SK-N-SH (cell line): ENCODE results near the gene TMEM243. TPM values are rescaled to one million over a fixed set of nuclear protein-coding genes. Genes with fewer than 3 reads are reported as not detected.

Source experiments
- CTCF ChIA-PET: fragments of 300-600, 350-600 bp; formaldehyde crosslinking; extraction: SDS; loops from one replicate; lab custom pipeline; 2021; lab: Yijun Ruan, JAX
- POLR2A ChIA-PET: fragments of 350-600 bp; sonication (Branson Sonifier 250); formaldehyde crosslinking; extraction: SDS; loops from one replicate; lab custom pipeline; 2020; ENCODE audit warnings: antibody characterized with exemption, inconsistent platforms; lab: Yijun Ruan, JAX
- DNase-seq: peaks from one replicate; pipeline ENCODE4 v3.0.0; 2012
- H2AFZ ChIP-seq: fragments of 200-600 bp; sonication (generic); 2 replicates; pipeline ENCODE4 v1.8.1; 2016; ENCODE audit warnings: antibody characterized with exemption, mild to moderate bottlenecking, low read depth
- H3F3A ChIP-seq: fragments of 200-600 bp; sonication (generic); replicated peaks from 2 replicates; pipeline ENCODE3; 2016; ENCODE audit warnings: antibody characterized with exemption, mild to moderate bottlenecking; ENCODE audit not compliant: insufficient read depth
- H3K27ac ChIP-seq, 2 experiments: fragments of 200-500 bp in 1 of 2; fragments of 200-600 bp in 1 of 2; sonication (Bioruptor generic) in 1 of 2; sonication (generic), shearing (Covaris generic) in 1 of 2; 2 replicates each; pipeline versions ENCODE4 v1.5.1 to v1.6.1; 2014 to 2016; ENCODE audit warnings: low read depth in 2 of 2, inconsistent platforms in 1 of 2, low read length in 1 of 2, mild to moderate bottlenecking in 1 of 2, mixed read lengths in 1 of 2
- H3K27me3 ChIP-seq: fragments of 200-600 bp; sonication (generic), shearing (Covaris generic); 2 replicates; pipeline ENCODE4 v1.6.1; 2016; ENCODE audit warnings: mixed run types; ENCODE audit not compliant: insufficient read depth
- H3K36me3 ChIP-seq, 2 experiments: fragments of 200-500 bp in 1 of 2; fragments of 200-600 bp in 1 of 2; sonication (Bioruptor generic) in 1 of 2; sonication (generic) in 1 of 2; replicated peaks in 1 of 2; 2 replicates each; pipeline versions ENCODE3 to v1.5.1; 2014 to 2016; ENCODE audit warnings: low read length in 1 of 2, mild to moderate bottlenecking in 1 of 2; ENCODE audit not compliant: insufficient read depth in 2 of 2, control insufficient read depth in 1 of 2
- H3K4me1 ChIP-seq, 2 experiments: fragments of 200-500 bp in 1 of 2; fragments of 200-600 bp in 1 of 2; sonication (Bioruptor generic) in 1 of 2; sonication (generic), shearing (Covaris generic) in 1 of 2; 2 replicates each; pipeline versions ENCODE4 v1.5.1 to v1.6.1; 2014 to 2016; ENCODE audit warnings: low read depth in 1 of 2, low read length in 1 of 2, mixed run types in 1 of 2; ENCODE audit not compliant: insufficient read depth in 2 of 2, control insufficient read depth in 1 of 2
- H3K4me2 ChIP-seq: fragments of 200-600 bp; sonication (generic), shearing (Covaris generic); 2 replicates; pipeline ENCODE4 v1.6.1; 2017; ENCODE audit warnings: mixed run types
- H3K4me3 ChIP-seq, 2 experiments: fragments of 200-500 bp in 1 of 2; fragments of 200-600 bp in 1 of 2; sonication (Bioruptor generic) in 1 of 2; sonication (generic), shearing (Covaris generic) in 1 of 2; 2 replicates each; pipeline versions ENCODE4 v1.5.1 to v1.8.1; 2014 to 2016; ENCODE audit warnings: low read depth in 2 of 2, inconsistent platforms in 1 of 2, low read length in 1 of 2, mild to moderate bottlenecking in 1 of 2, mixed read lengths in 1 of 2, moderate library complexity in 1 of 2
- H3K79me2 ChIP-seq: fragments of 200-600 bp; sonication (generic); 2 replicates; pipeline ENCODE4 v1.8.1; 2017; ENCODE audit warnings: mild to moderate bottlenecking; ENCODE audit not compliant: insufficient read depth
- H3K9ac ChIP-seq: fragments of 200-600 bp; sonication (generic); 2 replicates; pipeline ENCODE4 v1.6.1; 2017; ENCODE audit warnings: mixed run types
- H3K9me2 ChIP-seq: fragments of 200-600 bp; sonication (generic); 2 replicates; pipeline ENCODE4 v1.6.1; 2017; ENCODE audit warnings: mixed run types
- H3K9me3 ChIP-seq: fragments of 200-600 bp; sonication (generic); 2 replicates; pipeline ENCODE4 v1.6.1; 2017; ENCODE audit warnings: mixed run types, mild to moderate bottlenecking, moderate library complexity
- H4K20me1 ChIP-seq: fragments of 200-600 bp; sonication (generic); 2 replicates; pipeline ENCODE4 v1.6.1; 2017; ENCODE audit warnings: mild to moderate bottlenecking, mixed run types; ENCODE audit not compliant: insufficient read depth
- CHD2 ChIP-seq: fragments of 150-350 bp; IDR thresholded peaks from 2 replicates; pipeline ENCODE4 v1.6.1; 2018; ENCODE audit warnings: low read length; ENCODE audit not compliant: partially characterized antibody
- ELF1 ChIP-seq: IDR thresholded peaks from 2 replicates; pipeline ENCODE4 v1.4.0; 2012
- EP300 ChIP-seq, 2 experiments: IDR thresholded peaks; 2 replicates each; pipeline versions ENCODE4 v1.4.0 to v1.6.1; 2012; ENCODE audit warnings: borderline replicate concordance in 1 of 2, low read depth in 1 of 2, low read length in 1 of 2
- EZH2phosphoT487 ChIP-seq: fragments of 200-600 bp; sonication (generic); IDR thresholded peaks from 2 replicates; pipeline ENCODE4 v1.6.1; 2017; ENCODE audit warnings: low read depth, mixed run types, mild to moderate bottlenecking, antibody characterized with exemption, moderate library complexity, borderline replicate concordance
- FOSL2 ChIP-seq: IDR thresholded peaks from 2 replicates; pipeline ENCODE4 v1.4.0; 2012; ENCODE audit warnings: low read depth, mild to moderate bottlenecking, moderate library complexity, borderline replicate concordance
- FOXJ3 ChIP-seq: sonication (generic); formaldehyde crosslinking; IDR thresholded peaks from 2 replicates; pipeline ENCODE4 v1.5.1; 2020; ENCODE audit warnings: mild to moderate bottlenecking, missing genetic modification reagents
- FOXM1 ChIP-seq: IDR thresholded peaks from 2 replicates; pipeline ENCODE4 v1.4.0; 2012; ENCODE audit warnings: low read depth, mild to moderate bottlenecking
- GABPA ChIP-seq: IDR thresholded peaks from 2 replicates; pipeline ENCODE4 v1.4.0; 2012; ENCODE audit warnings: low read depth, mild to moderate bottlenecking
- GATA2 ChIP-seq: sonication (generic); formaldehyde crosslinking; IDR thresholded peaks from 2 replicates; pipeline ENCODE4 v1.5.0; 2020; ENCODE audit warnings: mild to moderate bottlenecking, missing genetic modification reagents
- JUND ChIP-seq: IDR thresholded peaks from 2 replicates; pipeline ENCODE4 v1.4.0; 2012
- MXI1 ChIP-seq: IDR thresholded peaks from 2 replicates; pipeline ENCODE4 v1.6.1; 2012; ENCODE audit warnings: mild to moderate bottlenecking, low read depth, low read length, improper control_type of control experiment
- NRF1 ChIP-seq: IDR thresholded peaks from 2 replicates; pipeline ENCODE4 v1.6.1; 2012; ENCODE audit warnings: low read depth, mild to moderate bottlenecking, low read length
- POLR2AphosphoS5 ChIP-seq: IDR thresholded peaks from 2 replicates; pipeline ENCODE4 v1.6.1; 2012; ENCODE audit warnings: low read depth, low read length
- RAD21 ChIP-seq: IDR thresholded peaks from 2 replicates; pipeline ENCODE4 v1.6.1; 2012; ENCODE audit warnings: mild to moderate bottlenecking, low read length
- RCOR1 ChIP-seq: fragments of 150-350 bp; IDR thresholded peaks from 2 replicates; pipeline ENCODE4 v1.6.1; 2017; ENCODE audit warnings: antibody characterized with exemption, low read length
- RFX5 ChIP-seq: IDR thresholded peaks from 2 replicates; pipeline ENCODE4 v1.6.1; 2012; ENCODE audit warnings: mild to moderate bottlenecking, improper control_type of control experiment, low read length
- RXRA ChIP-seq: IDR thresholded peaks from 2 replicates; pipeline ENCODE4 v1.4.0; 2012; ENCODE audit warnings: low read depth, mild to moderate bottlenecking, borderline replicate concordance
- SIN3A ChIP-seq: IDR thresholded peaks from 2 replicates; pipeline ENCODE4 v1.6.1; 2012; ENCODE audit warnings: low read depth, mild to moderate bottlenecking, low read length, moderate library complexity, borderline replicate concordance
- SMC3 ChIP-seq: IDR thresholded peaks from 2 replicates; pipeline ENCODE4 v1.6.1; 2012; ENCODE audit warnings: low read depth, low read length, improper control_type of control experiment
- TCF12 ChIP-seq: IDR thresholded peaks from 2 replicates; pipeline ENCODE4 v1.4.0; 2012
- TEAD4 ChIP-seq: IDR thresholded peaks from 2 replicates; pipeline ENCODE4 v1.4.0; 2012; ENCODE audit warnings: mild to moderate bottlenecking, borderline replicate concordance; ENCODE audit not compliant: insufficient read depth
- YY1 ChIP-seq: IDR thresholded peaks from 2 replicates; pipeline ENCODE4 v1.4.0; 2012; ENCODE audit warnings: low read depth, mild to moderate bottlenecking
- WGBS: methylation state at CpG from one replicate; pipeline ENCODE4 v1.1.6; 2017; ENCODE audit warnings: low lambda C conversion rate; 5-methylcytosine and 5-hydroxymethylcytosine counted together
- polyA plus RNA-seq, 3 experiments: library from polyadenylated mRNA; depleted of rRNA; stranded (reverse); fragments of >200 nt; gene quantifications; 2 replicates each; pipeline ENCODE4 v1.2.3, GENCODE V29; 2012
- TF ChIP-seq, protein P1 (sequence below): IDR thresholded peaks from 2 replicates; pipeline ENCODE4 v1.4.0; 2012; ENCODE audit warnings: low read depth, borderline replicate concordance
- TF ChIP-seq, protein P2 (sequence below): IDR thresholded peaks from 2 replicates; pipeline ENCODE4 v1.4.0; 2012; ENCODE audit warnings: low read depth
- TF ChIP-seq, protein P3 (sequence below): fragments of 150-350 bp; IDR thresholded peaks from 2 replicates; pipeline ENCODE4 v1.6.1; 2017; ENCODE audit warnings: antibody characterized with exemption, low read length, low read depth, borderline replicate concordance
- TF ChIP-seq, protein P4 (sequence below): IDR thresholded peaks from 2 replicates; pipeline ENCODE4 v1.4.0; 2012; ENCODE audit warnings: low read depth, borderline replicate concordance

The TMEM243 gene
- polyA plus RNA-seq, 1 of the 3 experiments (the other 2 are of a cell fraction) = 31.1 TPM

DNA sequence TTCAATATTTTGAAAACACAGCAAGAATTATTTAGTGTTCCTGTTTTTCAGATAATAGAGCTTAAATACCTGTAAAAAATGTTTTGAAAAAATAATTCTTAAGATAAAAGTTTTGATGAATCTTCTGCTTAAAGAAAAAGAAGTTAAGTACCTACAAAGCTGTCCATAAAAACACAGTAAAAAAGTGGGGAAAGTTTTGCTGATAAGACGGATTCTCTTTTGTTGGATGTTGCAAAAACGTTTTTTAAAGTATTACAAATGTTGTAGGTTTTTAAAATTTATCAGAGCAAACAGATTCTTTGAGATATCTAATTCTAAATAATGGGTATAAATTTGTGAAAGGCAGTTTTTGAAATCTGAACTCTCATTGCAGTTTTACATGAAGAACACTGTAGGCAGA, 55.1 kb downstream of the TMEM243 start:
- TF ChIP-seq CHD2 (no peak), TEAD4 (no peak), RCOR1 (no peak), SMC3 (no peak), JUND (no peak), GATA2 (CRISPR knock-in tag) (no peak), MXI1 (no peak), FOSL2 (no peak), RFX5 (no peak), GABPA (no peak), FOXM1 (no peak), ELF1 (no peak), TCF12 (no peak)
- TF ChIP-seq, protein P1, sequence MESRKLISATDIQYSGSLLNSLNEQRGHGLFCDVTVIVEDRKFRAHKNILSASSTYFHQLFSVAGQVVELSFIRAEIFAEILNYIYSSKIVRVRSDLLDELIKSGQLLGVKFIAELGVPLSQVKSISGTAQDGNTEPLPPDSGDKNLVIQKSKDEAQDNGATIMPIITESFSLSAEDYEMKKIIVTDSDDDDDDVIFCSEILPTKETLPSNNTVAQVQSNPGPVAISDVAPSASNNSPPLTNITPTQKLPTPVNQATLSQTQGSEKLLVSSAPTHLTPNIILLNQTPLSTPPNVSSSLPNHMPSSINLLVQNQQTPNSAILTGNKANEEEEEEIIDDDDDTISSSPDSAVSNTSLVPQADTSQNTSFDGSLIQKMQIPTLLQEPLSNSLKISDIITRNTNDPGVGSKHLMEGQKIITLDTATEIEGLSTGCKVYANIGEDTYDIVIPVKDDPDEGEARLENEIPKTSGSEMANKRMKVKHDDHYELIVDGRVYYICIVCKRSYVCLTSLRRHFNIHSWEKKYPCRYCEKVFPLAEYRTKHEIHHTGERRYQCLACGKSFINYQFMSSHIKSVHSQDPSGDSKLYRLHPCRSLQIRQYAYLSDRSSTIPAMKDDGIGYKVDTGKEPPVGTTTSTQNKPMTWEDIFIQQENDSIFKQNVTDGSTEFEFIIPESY = no peak
- TF ChIP-seq, protein P2, sequence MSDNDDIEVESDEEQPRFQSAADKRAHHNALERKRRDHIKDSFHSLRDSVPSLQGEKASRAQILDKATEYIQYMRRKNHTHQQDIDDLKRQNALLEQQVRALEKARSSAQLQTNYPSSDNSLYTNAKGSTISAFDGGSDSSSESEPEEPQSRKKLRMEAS = no peak
- TF ChIP-seq, protein P3, sequence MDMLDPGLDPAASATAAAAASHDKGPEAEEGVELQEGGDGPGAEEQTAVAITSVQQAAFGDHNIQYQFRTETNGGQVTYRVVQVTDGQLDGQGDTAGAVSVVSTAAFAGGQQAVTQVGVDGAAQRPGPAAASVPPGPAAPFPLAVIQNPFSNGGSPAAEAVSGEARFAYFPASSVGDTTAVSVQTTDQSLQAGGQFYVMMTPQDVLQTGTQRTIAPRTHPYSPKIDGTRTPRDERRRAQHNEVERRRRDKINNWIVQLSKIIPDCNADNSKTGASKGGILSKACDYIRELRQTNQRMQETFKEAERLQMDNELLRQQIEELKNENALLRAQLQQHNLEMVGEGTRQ = no peak
- H3K9ac ChIP-seq = no peak overlapping the region
- H3K9me2 ChIP-seq = no peaks in the 10 kb centered on the region
- DNase-seq = no peak
- ChIA-PET CTCF (interaction anchor here (1.7 kb wide), 1 partner anchor 72 kb away, joined by 3 read pairs; no protein-coding TSS in a partner anchor), POLR2A (no interaction called here)
- H3F3A ChIP-seq = peaks cover 7% of the 10 kb centered on the region
- H3K9me3 ChIP-seq = no peaks in the 10 kb centered on the region
- peaks cover 37% of the 10 kb centered on the region for H3K79me2 ChIP-seq
- H3K27me3 ChIP-seq = no peaks in the 10 kb centered on the region
- H2AFZ ChIP-seq = no peak overlapping the region
- whole genome bisulfite sequencing = 64% methylated on average over 2 of the region's 2 CpGs
- H4K20me1 ChIP-seq = no peaks in the 10 kb centered on the region; the same call in 1 of the 2 replicates
- peaks cover 66 to 83% of the 10 kb centered on the region in 2 experiments for H3K36me3 ChIP-seq
- no peaks in the 10 kb centered on the region for H3K4me1 ChIP-seq
- no peak overlapping the region for H3K4me3 ChIP-seq
- no peak overlapping the region for H3K27ac ChIP-seq
- H3K4me2 ChIP-seq = no peak overlapping the region

DNA sequence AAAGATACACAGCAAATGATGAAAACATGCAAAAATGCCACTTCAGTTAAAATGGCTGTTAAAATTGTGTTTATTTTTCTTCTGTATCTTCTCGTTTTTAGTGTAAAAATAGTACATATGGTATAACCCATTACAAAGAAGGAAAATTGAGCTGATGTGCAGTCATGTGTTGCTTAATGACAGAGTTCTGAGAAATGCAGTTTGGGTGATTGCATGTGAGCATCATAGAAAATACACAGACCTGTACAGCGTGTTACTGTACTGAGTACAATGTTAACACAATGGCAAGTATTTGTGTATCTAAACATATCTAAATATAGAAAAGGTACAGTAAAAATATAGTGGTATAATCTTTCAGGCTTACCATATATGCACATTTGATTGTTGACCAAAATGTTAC, 60.0 kb downstream of the TMEM243 start:
- peaks cover 86% of the 10 kb centered on the region for H3K79me2 ChIP-seq
- no peaks in the 10 kb centered on the region for H3K27me3 ChIP-seq
- no peak for DNase-seq
- WGBS = 94% methylated on average over 2 of the region's 2 CpGs
- no peaks in the 10 kb centered on the region; the same call in 1 of the 2 replicates for H3K9me2 ChIP-seq
- H2AFZ ChIP-seq = no peak overlapping the region
- H3K4me3 ChIP-seq = no peak overlapping the region
- peaks cover 40% of the 10 kb centered on the region for H4K20me1 ChIP-seq
- peaks cover 52 to 63% of the 10 kb centered on the region in 2 experiments for H3K36me3 ChIP-seq
- no peak overlapping the region for H3K9ac ChIP-seq
- H3K4me2 ChIP-seq = no peak overlapping the region
- H3K27ac ChIP-seq = no peak overlapping the region
- H3K4me1 ChIP-seq = peaks cover 25 to 29% of the 10 kb centered on the region in 2 experiments; a peak in 2 of 4 replicates
- H3F3A ChIP-seq = peaks cover 17% of the 10 kb centered on the region
- ChIA-PET POLR2A (no interaction called here), CTCF (interaction anchor here (1.0 to 1.8 kb wide), 3 partner anchors 11 to 23 kb away, joined by 3 to 8 read pairs (median 4); no protein-coding TSS in a partner anchor)
- no peaks in the 10 kb centered on the region for H3K9me3 ChIP-seq
- TF ChIP-seq RFX5 (no peak), YY1 (no peak), EZH2phosphoT487 (no peak), FOXJ3 (CRISPR knock-in tag) (no peak), RAD21 (no peak), SIN3A (no peak), POLR2AphosphoS5 (no peak), SMC3 (no peak), NRF1 (no peak), TCF12 (no peak), EP300 (IDR thresholded peaks at IDR 0.05; ENCODE audit: borderline replicate concordance in 1 of 2, low read depth in 1 of 2, low read length in 1 of 2) (no peak), RXRA (no peak), ELF1 (no peak)
- TF ChIP-seq, protein P4, sequence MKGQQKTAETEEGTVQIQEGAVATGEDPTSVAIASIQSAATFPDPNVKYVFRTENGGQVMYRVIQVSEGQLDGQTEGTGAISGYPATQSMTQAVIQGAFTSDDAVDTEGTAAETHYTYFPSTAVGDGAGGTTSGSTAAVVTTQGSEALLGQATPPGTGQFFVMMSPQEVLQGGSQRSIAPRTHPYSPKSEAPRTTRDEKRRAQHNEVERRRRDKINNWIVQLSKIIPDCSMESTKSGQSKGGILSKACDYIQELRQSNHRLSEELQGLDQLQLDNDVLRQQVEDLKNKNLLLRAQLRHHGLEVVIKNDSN = no peak
- TF ChIP-seq, protein P3 = no peak
